ENCODE measurements around the gene PSMD3. TPM values are rescaled to one million over a fixed set of nuclear protein-coding genes. Genes with fewer than 3 reads are reported as not detected.
"Not testable (repeated sequence)": the region's sequence is repeated elsewhere in the genome, so short reads cannot be mapped to it uniquely, and the experiment has no call there.

Gene PSMD3
- total RNA-seq, result 94.2 TPM
- long read RNA-seq, transcript PSMD3-201 (12 exons, 2,158 nt), result major isoform, 266 of 300 reads
- long read RNA-seq, partial matches to known transcripts, result 19 of 300 reads
- long read RNA-seq, other reads (novel, unspliced or antisense), result 15 of 300 reads

DNA sequence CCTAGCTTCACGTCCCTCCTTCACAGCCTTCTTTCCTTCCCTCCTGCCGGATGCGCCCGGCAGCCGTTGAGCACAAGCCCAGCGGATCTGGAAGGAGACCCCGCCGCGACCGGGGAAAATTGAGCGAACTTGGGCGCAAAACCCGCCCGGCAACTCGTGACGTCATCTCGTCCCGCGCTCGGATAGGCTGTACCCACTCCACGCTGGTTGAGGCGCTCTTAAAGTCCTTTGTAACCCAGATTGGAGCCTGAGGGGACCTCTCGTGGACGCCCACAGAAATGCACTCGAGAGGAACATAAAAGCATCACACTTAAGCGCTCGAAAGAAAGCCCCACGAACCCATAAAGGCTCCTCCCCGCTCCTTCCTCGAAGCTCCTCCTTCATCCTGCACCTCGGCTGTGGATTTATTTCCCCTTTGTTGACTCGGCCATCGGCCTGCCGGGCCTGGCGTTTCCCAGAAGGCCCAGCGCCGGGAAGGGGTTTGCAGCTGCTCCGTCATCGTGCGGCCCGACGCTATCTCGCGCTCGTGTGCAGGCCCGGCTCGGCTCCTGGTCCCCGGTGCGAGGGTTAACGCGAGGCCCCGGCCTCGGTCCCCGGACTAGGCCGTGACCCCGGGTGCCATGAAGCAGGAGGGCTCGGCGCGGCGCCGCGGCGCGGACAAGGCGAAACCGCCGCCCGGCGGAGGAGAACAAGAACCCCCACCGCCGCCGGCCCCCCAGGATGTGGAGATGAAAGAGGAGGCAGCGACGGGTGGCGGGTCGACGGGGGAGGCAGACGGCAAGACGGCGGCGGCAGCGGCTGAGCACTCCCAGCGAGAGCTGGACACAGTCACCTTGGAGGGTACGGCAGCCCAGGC lies at the start of gene PSMD3:
TSS of gene PSMD3 (plus strand) at position 457 of the 856 bp plus-strand sequence. CDS start at position 621, 164 bp downstream.
- DNase-seq (ENCODE audit: low spot score), result peak; percentile 99

DNA sequence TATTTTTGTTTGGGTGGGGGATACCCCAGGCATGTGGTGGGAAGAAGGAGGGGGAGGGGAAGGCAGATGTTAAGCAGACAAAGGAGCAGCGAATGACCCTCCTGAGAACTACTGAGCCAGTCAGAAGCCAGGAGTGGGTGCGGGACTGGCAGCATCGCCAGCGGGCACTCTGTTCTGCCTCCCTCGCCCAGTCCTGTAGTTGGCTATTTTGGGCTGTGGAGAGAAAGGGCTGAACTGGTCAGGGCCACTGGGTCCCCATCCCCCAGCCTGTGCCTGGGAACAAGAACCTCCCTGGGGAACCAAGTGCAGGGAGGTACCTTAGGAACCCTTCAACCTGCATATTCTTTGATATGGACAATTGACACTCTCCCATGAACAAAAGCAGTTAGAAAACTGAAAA lies 46.7 kb upstream of the PSMD3 start:
- no peak for DNase-seq (ENCODE audit: low spot score)

DNA sequence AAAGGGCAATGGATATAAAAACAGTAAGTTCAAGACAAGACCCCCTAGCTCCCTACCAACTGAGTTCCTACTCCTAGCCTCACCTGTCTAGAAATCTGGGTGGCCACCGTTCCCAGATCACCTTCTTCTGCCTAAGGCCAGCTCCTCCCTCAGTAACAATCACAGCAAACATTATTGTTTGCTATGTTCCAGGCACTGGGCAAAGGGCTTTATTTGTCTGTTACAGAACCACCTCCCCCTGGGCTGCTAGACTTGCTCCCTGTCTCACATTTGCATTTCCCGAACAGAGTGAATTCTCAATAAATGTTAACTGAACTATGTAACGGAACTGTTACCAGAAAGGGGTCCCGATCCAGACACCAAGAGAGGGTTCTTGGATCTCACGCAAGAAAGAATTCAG lies 46.3 kb upstream of the PSMD3 start:
- DNase-seq (ENCODE audit: low spot score), result no peak

DNA sequence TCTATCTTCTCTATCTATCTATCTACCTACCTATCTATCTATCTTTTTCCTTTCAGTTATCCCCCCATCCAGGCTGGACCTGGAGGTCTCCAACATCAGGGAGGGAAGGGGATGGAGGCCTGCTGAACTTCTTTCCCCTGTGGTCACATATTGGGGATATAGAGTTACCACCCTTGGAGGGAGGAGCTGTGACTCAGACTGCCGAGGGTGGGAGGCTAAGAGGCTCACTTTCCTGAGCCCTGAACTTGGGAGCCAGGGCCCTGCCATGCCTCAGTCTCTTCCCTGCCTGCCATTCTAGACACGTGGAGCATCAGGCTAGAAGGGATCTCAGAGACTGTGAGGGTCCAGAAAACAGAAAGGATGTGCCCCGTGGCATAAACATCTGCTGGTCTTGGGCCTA lies 44.7 kb upstream of the PSMD3 start:
- no peak for DNase-seq (ENCODE audit: low spot score)

DNA sequence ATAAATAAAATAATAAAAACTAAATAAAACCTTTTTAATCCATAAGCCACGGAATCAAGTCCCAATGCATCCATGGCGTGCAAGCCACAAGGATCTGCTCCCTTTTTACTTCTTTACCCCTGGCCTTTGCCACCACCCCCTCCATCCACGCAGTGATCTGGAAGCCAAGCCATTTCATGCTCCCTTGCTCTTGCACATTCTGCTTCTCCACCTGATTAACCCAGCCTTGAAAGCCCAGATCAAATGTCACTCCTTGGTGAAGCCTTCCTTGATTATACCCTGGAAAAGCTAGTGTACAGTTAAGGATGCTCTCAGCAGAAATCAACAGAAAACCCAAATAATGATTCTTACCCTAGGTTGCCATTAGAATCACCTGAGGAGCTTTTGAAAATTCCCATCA lies 43.2 kb upstream of the PSMD3 start:
- no peak for DNase-seq (ENCODE audit: low spot score)

DNA sequence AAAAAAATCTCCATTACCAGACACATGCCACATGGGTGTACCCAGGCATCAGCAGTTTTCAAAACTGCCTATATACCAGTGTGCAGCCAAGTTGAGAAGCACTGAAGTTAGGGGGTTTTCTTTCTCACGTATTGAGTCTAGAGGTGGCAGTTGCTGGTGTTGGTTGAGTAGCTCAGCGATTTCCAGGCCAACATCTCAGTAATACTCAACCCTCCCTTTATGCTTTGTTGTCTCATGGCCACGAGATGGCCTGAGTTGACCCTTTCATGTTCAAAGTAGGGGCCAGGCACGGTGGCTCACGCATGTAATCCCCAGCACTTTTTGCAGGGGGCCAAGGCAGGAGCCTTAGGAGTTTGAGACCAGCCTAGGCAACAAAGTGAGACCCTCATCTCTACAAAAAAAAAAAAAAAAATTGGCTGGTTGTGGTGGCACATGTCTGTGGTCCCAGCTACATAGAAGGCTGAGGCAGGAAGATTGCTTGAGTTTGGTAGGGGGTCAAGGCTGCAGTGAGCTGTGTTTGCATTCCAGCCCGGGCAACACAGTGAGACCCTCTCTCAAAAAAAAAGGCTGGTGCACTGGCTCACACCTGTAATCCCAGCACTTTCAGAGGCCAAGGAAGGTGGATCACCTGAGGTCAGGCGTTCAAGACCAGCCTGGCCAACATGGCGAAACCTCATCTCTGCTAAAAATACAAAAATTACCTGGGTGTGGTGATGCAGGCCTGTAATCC lies 42.3 kb upstream of the PSMD3 start:
- DNase-seq (ENCODE audit: low spot score), result no peak

DNA sequence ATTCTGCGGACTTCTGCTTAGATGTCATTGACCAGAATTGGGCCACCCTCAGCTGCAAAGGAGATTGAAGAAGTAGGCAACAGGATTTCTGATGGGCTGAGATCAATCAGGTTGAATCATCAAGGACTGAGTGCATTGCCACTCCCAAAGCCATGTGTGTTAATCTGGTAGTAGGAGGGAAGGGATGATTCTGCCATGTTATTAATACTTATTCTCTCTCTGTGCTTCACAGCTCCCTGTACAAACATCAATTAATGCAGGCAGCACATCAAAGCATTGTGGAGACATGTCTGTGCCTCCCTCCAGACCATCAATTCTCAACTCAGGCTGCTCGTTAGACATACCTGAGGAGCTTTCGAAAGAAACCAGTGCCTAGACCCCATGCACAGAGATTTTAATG lies 41.5 kb upstream of the PSMD3 start:
- no peak for DNase-seq (ENCODE audit: low spot score)

DNA sequence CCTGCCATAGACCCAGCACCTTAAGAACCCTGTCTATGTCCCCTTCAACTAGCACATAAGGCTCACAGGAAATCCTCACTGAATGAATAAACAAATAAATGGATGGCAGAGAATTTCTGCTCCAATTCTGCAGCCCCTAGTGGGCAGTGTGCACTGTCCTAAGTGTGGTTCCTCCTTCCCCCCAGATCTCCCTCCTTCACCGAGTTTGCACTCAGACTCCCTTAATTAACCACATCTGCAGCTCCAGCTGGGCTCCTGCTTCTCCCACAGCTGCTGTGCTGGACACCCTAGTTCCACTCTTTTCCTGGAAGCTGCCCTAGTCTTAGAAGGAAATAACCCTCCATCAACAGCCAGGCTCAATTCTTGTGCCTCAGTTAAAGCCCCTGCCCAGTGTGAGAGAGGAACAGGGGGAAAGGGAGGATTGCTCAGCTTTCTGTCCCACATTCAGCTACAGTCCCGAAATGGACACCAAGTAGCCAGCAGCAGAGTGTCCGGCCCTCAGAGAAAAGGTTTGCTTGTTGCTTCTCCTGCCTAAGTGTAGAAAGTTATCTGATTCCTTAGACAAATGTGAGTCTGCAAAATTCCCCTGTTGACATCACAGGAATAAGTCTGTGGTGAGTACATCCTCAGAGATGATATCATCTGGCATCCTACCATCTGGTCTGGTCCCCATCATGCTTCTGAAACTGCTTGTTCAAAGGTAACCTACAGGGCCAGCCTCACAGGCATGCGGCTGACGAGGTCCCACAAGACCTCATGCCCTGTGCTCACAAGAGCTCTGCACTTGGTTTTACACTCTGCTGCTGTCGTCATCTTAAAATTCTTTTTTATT lies 40.8 kb upstream of the PSMD3 start:
- no peak for DNase-seq (ENCODE audit: low spot score)

DNA sequence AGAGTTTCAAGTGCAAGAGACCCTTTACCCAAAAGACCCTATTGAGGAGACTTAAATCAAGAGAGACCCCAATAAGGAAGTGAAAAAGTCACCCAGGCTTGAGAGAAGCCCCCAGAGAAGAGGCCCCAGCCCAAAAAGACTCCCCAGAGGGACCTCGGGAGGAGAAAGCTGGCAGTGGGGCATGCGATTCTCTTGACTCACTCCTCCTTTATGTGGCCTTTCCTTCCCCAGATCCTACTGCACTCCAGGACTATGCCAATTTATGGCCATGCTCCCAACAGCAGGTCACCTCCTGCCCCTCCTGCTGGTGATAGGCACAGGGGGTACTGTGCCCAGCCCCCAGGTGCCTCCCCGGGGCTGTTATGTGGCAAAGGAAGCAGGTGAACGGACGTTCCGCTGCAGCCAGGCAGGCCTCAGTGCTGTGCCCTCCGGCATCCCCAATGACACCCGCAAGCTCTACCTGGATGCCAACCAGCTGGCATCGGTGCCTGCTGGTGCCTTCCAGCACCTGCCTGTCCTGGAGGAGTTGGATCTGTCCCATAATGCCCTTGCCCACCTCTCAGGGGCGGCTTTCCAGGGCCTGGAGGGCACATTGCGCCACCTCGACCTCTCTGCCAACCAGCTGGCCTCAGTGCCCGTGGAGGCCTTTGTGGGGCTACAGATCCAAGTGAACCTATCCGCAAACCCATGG lies 36.8 kb upstream of the PSMD3 start:
- DNase-seq (ENCODE audit: low spot score), result no peak

DNA sequence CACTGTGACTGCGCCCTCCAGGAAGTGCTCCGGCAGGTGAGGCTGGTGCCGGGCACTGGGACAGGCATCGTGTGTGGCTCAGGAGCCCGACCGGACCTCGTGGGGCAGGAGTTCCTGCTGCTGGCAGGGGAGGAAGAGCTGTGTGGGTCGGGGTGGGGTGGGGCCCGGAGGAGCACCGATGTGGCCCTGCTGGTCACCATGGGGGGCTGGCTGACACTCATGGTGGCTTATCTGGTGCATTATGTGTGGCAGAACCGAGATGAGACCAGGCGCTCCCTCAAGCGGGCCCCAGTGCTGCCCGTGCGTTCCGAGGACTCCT lies 36.3 kb upstream of the PSMD3 start:
- no peak for DNase-seq (ENCODE audit: low spot score)

DNA sequence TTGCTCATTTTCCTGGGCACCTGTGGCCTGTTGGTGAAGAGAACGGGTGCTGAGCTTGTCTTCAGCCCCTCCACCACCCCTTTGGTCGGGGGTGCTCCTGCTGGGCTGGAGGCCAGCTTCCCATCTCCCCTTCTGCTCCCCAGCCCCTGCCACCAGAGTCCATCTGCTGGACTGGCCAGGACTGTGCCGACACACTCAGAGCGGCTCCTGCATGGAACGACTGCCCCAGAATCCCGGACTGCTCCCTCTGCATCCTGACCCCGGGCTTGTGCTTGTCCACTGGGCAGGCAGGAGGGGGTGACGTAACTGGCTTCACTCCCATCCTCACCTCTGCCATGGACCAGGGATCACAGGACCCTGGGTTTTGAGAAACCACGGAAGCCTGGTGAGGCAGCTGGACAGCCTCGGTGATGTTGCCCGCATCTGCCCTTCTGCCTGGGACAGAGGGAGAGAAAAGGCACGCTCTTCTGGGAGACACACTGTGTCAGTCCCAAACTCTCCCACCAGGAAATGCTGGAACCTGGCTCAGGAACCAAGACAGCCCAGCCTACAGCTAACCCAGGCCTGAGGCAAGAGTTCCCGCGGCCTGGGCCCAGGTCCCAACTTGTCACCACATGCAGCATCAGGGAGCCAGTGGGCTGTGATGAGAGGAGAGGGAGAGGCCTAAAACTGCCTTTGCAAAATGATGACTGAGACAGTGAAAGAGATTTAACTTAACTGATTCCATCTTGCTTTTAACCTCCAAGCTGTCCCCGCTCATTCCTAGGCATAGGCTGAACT lies 33.9 kb upstream of the PSMD3 start:
- DNase-seq (ENCODE audit: low spot score), result no peak

DNA sequence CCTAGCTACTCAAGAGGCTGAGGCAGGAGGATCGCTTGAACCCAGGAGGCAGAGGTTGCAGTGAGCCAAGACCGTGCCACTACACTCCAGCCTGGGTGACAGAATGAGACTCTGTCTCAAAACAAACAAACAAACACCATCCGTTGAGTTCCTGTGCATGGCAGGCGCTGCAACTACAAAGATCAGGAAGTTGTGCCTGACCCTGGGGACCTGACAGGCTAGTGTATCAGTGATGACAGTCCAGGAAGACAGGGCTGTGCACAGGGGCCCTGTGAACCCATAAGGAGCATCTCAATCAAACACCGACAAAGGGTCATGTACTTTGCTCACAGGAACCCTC lies 32.1 kb upstream of the PSMD3 start:
- DNase-seq (ENCODE audit: low spot score), result not testable (repeated sequence)

DNA sequence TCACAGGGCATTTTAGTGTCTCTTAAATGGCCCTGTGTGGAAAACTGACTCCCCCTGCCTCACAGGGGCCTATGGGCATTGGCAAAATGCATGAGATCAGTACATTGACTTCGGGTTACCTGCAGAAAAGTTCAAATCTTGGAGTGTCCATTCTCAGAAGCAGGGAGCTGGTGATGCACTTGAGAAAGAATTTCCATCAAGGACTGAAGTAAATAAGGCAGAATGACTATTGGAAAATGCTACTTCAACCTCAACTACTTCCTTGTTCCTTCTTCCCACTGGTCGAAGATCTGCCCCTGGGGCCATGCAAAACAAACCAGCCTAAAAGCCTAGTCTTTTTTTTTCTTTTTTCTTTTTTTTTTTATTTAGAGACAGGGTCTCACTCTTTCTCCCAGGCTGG lies 31.6 kb upstream of the PSMD3 start:
- DNase-seq (ENCODE audit: low spot score), result no peak

DNA sequence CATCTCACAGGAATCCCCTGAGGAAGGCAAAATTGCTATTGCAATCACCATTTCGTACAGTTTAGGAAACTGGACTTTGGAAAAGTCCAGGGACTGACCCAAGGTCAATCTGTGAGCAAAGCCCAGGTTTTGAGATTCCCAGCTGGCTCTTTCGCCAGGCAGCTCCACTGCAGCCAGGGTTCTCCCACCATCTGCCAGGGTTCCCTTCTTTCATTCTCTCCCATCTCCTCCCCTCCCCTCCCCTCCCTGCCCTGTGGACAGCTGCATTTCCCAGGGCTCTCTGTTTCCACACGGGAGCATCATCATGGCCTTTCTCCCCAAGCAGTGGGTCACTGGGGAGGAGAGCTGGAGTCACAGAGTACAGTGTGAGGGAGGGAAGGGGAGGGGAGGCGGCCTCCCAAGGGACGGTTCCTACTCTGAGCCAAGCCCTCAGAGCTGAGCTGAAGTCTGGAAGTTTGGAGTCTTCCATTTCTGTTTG lies 29.7 kb upstream of the PSMD3 start:
- no peak for DNase-seq (ENCODE audit: low spot score)

DNA sequence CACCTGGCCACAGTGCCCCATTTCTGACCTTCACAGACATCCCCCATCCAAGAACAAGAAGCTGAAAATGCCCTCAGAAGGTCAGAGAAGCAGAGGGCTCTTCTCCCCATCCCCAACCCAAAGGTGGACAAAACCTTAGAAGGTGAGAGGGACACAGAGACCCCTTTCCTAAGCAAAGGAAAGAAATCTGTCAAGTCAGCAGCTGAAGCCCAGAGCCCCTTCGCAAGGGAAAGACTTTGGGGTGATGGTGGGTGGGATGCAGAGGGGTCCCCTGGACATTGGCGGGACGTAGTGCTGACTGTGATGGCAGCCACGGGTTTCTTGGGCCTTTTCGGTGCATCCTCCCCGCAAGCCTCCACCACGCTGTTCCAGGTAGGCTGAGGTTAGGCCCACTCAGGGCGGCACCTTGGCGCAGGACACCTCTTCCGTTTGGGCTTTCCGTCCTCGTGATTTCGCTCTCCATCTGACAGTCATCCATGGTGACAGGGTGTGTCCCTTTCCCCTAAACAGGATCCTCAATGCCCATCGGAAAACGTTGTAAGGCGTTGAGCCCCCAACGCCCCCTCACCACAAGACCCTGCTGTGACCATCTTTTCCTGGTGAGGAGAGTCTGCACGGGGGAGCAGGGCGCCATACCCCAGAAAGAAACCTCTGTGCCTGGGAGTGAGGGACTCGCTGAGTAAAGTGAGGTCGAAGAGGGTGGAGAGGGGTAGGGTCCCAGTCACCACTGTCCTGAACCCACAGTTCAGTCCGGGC lies 28.5 kb upstream of the PSMD3 start:
- DNase-seq (ENCODE audit: low spot score), result no peak

DNA sequence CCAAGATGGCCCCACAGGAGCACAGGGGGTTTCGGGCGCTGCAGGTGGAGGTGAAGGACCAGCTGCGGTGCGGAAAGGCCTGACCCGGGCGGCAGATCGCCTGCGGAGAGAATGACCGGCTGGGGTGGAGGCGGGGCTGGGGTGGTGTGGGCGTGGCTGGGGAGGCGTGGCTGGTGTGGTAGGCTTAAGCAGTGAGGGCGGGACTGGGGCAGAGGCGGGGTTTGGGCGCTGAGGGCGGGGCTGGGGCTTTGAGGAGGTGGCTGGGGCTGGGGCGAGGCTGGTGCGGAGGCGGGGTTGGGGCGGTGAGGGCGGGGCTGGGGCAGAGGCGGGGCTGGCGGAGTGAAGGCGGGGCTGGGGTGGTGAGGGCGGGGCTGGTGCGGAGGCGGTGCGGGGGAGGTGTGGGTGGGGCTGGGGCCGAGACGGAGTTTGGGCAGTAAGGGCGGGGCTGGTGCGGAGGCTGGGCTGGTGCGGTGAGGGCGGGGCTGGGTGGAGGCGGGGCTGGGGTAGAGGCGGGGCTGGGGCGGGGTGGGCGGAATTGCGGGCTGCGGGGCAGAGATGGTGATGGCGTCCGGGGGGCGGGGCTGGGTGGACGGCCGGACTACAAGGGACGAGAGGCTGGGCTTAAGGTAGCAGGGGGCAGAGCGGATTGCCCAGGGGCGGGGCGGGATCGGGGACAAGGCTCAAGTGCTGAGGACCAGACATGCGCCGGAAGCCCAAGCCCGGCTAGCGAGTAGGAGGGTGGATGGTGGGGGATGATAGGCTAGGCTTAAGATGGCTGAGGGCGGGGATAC lies 27.7 kb upstream of the PSMD3 start:
- DNase-seq (ENCODE audit: low spot score), result peak; percentile 99

DNA sequence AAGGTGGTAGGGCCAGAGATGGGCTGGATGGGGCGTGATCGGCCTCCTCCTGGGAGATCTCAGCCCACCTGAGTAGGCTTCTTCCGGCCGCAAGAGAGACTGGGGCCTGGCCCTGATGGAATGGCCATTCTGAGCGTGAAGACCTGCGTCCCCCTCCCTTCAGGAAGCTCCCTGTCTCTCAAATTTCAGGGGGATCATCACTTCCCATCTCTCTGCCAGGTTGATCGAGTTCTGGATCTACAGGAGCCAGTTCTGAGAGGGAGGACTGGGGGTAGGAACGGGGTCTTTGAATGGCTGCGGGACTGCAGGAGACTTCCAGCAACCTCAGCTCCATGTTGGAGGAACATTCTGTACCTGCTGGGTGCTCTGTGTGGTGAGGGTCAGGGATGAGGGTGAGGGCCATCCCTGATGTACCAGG lies 27.1 kb upstream of the PSMD3 start:
- DNase-seq (ENCODE audit: low spot score), result no peak

DNA sequence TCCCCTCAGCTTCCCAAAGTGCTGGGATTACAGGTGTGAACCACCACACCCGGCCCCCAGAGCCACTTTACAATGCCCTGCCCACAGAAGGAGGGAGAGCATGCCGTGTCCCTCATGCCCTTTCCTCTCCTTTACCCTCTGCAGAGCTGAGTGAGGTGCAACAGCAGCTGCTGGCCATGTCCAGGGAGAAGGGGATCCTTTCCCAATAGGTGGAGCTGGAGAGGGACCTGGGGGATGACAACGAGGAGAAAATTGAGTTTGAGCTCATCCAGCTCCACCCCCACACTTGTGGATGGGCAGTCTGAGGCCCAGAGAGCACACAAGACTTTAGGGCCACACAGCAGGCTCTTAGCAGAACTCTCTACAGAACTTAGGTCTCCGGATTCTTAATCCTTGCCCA lies 25.7 kb upstream of the PSMD3 start:
- DNase-seq (ENCODE audit: low spot score), result no peak
